Suprapubic skin (tissue), 4 donors: Measurements from ENCODE around the gene GOLT1A.

Experiments used
- EP300 ChIP-seq: sonication (generic); formaldehyde crosslinking; IDR thresholded peaks from one replicate; pipeline ENCODE4 v1.6.1; 2017; ENCODE audit warnings: antibody characterized with exemption
- POLR2A ChIP-seq, 2 donors: fragments of 450-650 bp; IDR thresholded peaks; one replicate each; pipeline ENCODE4 v1.6.1; 2017; ENCODE audit warnings: antibody characterized with exemption in 2 of 2, mild to moderate bottlenecking in 2 of 2, moderate library complexity in 2 of 2
- POLR2AphosphoS5 ChIP-seq, 3 donors: sonication (generic); formaldehyde crosslinking; IDR thresholded peaks; one replicate each; pipeline ENCODE4 v1.6.1; 2017; ENCODE audit warnings: antibody characterized with exemption in 3 of 3
- TF ChIP-seq, protein P1 (sequence below), 2 donors: fragments of 200-600 bp in 1 of 2; fragments of 450-650 bp in 1 of 2; sonication (generic) in 1 of 2; IDR thresholded peaks; one replicate each; pipeline ENCODE4 v1.5.1; 2016 to 2019; ENCODE audit warnings: antibody characterized with exemption in 2 of 2, mild to moderate bottlenecking in 1 of 2, moderate library complexity in 1 of 2

DNA sequence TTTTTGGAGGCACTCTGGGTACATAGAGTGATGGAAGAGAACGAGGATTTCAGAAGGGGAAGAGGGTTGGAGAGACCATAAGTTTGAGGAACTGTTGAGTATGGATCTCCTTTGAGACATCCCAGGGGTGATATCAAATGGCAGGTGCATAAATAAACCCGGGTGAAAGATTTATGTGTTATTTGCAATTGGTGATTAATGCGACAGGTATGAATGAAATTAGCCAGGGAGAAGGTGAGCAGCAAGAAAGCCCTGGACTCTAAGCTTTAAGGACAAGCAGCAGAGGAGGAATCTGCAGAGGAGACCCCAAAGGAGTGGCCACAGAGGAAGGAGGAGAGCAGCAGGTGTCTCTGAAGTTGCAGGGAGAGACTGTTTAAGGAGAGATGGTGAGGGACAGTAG lies 38.8 kb downstream of the GOLT1A start:
- no peak for TF ChIP-seq EP300
- TF ChIP-seq, protein P1, sequence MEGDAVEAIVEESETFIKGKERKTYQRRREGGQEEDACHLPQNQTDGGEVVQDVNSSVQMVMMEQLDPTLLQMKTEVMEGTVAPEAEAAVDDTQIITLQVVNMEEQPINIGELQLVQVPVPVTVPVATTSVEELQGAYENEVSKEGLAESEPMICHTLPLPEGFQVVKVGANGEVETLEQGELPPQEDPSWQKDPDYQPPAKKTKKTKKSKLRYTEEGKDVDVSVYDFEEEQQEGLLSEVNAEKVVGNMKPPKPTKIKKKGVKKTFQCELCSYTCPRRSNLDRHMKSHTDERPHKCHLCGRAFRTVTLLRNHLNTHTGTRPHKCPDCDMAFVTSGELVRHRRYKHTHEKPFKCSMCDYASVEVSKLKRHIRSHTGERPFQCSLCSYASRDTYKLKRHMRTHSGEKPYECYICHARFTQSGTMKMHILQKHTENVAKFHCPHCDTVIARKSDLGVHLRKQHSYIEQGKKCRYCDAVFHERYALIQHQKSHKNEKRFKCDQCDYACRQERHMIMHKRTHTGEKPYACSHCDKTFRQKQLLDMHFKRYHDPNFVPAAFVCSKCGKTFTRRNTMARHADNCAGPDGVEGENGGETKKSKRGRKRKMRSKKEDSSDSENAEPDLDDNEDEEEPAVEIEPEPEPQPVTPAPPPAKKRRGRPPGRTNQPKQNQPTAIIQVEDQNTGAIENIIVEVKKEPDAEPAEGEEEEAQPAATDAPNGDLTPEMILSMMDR (IDR thresholded peaks at IDR 0.05), result no peak
- TF ChIP-seq POLR2A (IDR thresholded peaks at IDR 0.05), result no peak
- no peak for TF ChIP-seq POLR2AphosphoS5 (IDR thresholded peaks at IDR 0.05)
